Measurements from ENCODE around the gene ZNF174.

ZNF174 gene

GRCh38 chr16:3362931-3363330, 38.1 kb upstream of the ZNF174 start:
- no peaks in the 10 kb centered on the region for H3K27me3 ChIP-seq (ENCODE audit: low read depth, low read length)
- no peak overlapping the region for H3K4me3 ChIP-seq (ENCODE audit: low read length)
- peaks cover 5% of the 10 kb centered on the region; the same call in 1 of the 2 replicates for H3K4me1 ChIP-seq (ENCODE audit: low read length)
- H3K9ac ChIP-seq (ENCODE audit: low read length) = no peak overlapping the region
- no peaks in the 10 kb centered on the region for H3K9me3 ChIP-seq (ENCODE audit: insufficient read depth, low read length)
- H3K36me3 ChIP-seq (replicated peaks; ENCODE audit: low read depth, low read length) = no peaks in the 10 kb centered on the region
- TF ChIP-seq EZH2phosphoT487 (IDR thresholded peaks at IDR 0.05; ENCODE audit: low read depth) (no peak), CTCF (IDR thresholded peaks at IDR 0.05; ENCODE audit: low read depth, low read length) (no peak)
- H3K4me2 ChIP-seq (ENCODE audit: low read length) = no peak overlapping the region
- H2AFZ ChIP-seq (ENCODE audit: low read depth, low read length) = no peak overlapping the region
- no peaks in the 10 kb centered on the region for H4K20me1 ChIP-seq (ENCODE audit: insufficient read depth, low read length)
- H3K79me2 ChIP-seq (ENCODE audit: low read length) = peaks cover 11% of the 10 kb centered on the region
- H3K27ac ChIP-seq (ENCODE audit: low read length) = no peak overlapping the region

GRCh38 chr16:3363793-3364192, 37.2 kb upstream of the ZNF174 start:
- Histone ChIP-seq H3K79me2 (ENCODE audit: low read length) (peaks cover 11% of the 10 kb centered on the region), H4K20me1 (ENCODE audit: insufficient read depth, low read length) (no peaks in the 10 kb centered on the region), H3K27me3 (ENCODE audit: low read depth, low read length) (no peaks in the 10 kb centered on the region), H3K4me3 (ENCODE audit: low read length) (no peak overlapping the region), H3K27ac (ENCODE audit: low read length) (no peak overlapping the region), H3K36me3 (replicated peaks; ENCODE audit: low read depth, low read length) (no peaks in the 10 kb centered on the region), H3K9me3 (ENCODE audit: insufficient read depth, low read length) (no peaks in the 10 kb centered on the region), H3K9ac (ENCODE audit: low read length) (no peak overlapping the region), H3K4me2 (ENCODE audit: low read length) (no peak overlapping the region), H2AFZ (ENCODE audit: low read depth, low read length) (no peak overlapping the region), H3K4me1 (ENCODE audit: low read length) (peaks cover 5% of the 10 kb centered on the region; the same call in 1 of the 2 replicates)
- no peak for TF ChIP-seq EZH2phosphoT487 (IDR thresholded peaks at IDR 0.05; ENCODE audit: low read depth)

- Histone ChIP-seq H3K9me3 (ENCODE audit: insufficient read depth, low read length) (no peaks in the 10 kb centered on the region), H3K27ac (ENCODE audit: low read length) (peak overlapping the region; percentile 73), H4K20me1 (ENCODE audit: insufficient read depth, low read length) (no peaks in the 10 kb centered on the region), H3K79me2 (ENCODE audit: low read length) (peaks cover 11% of the 10 kb centered on the region), H3K4me3 (ENCODE audit: low read length) (peak overlapping the region; percentile 82), H3K36me3 (replicated peaks; ENCODE audit: low read depth, low read length) (no peaks in the 10 kb centered on the region), H2AFZ (ENCODE audit: low read depth, low read length) (peak overlapping the region; percentile 63; the same call in 1 of the 2 replicates), H3K9ac (ENCODE audit: low read length) (peak overlapping the region; percentile 77), H3K27me3 (ENCODE audit: low read depth, low read length) (no peaks in the 10 kb centered on the region), H3K4me2 (ENCODE audit: low read length) (peak overlapping the region; percentile 69), H3K4me1 (ENCODE audit: low read length) (peaks cover 5% of the 10 kb centered on the region; the same call in 1 of the 2 replicates)
- TF ChIP-seq CTCF (IDR thresholded peaks at IDR 0.05; ENCODE audit: low read depth, low read length) (no peak), EZH2phosphoT487 (IDR thresholded peaks at IDR 0.05; ENCODE audit: low read depth) (no peak)
Observed at GRCh38 chr16:3364774-3365427, 36.1 kb upstream of the ZNF174 start.

- no peaks in the 10 kb centered on the region for H3K9me3 ChIP-seq (ENCODE audit: insufficient read depth, low read length)
- no peak overlapping the region for H3K27ac ChIP-seq (ENCODE audit: low read length)
- H3K4me1 ChIP-seq (ENCODE audit: low read length) = peaks cover 5% of the 10 kb centered on the region; the same call in 1 of the 2 replicates
- no peak overlapping the region for H3K9ac ChIP-seq (ENCODE audit: low read length)
- H2AFZ ChIP-seq (ENCODE audit: low read depth, low read length) = no peak overlapping the region
- H3K4me3 ChIP-seq (ENCODE audit: low read length) = no peak overlapping the region
- peaks cover 11% of the 10 kb centered on the region for H3K79me2 ChIP-seq (ENCODE audit: low read length)
- no peaks in the 10 kb centered on the region for H3K36me3 ChIP-seq (replicated peaks; ENCODE audit: low read depth, low read length)
- H4K20me1 ChIP-seq (ENCODE audit: insufficient read depth, low read length) = no peaks in the 10 kb centered on the region
- no peak for TF ChIP-seq CTCF (IDR thresholded peaks at IDR 0.05; ENCODE audit: low read depth, low read length)
- TF ChIP-seq EZH2phosphoT487 (IDR thresholded peaks at IDR 0.05; ENCODE audit: low read depth) = no peak
- no peak overlapping the region for H3K4me2 ChIP-seq (ENCODE audit: low read length)
- no peaks in the 10 kb centered on the region for H3K27me3 ChIP-seq (ENCODE audit: low read depth, low read length)
Observed at GRCh38 chr16:3369073-3369472, 31.9 kb upstream of the ZNF174 start.
